Epithelial cell of esophagus (primary cell): Measurements from ENCODE around the gene ATP6V0D1.
"Not testable (repeated sequence)": the region's sequence is repeated elsewhere in the genome, so short reads cannot be mapped to it uniquely, and the experiment has no call there.

Experiments used
- DNase-seq: peaks from one replicate; pipeline ENCODE4 v3.0.0; 2010; ENCODE audit warnings: low read depth
- H3K4me3 ChIP-seq: 2 replicates; pipeline ENCODE4 v1.5.1; 2011; ENCODE audit warnings: mild to moderate bottlenecking, low read length, control low read depth
- TF ChIP-seq, protein P1 (sequence below): IDR thresholded peaks from 2 replicates; pipeline ENCODE4 v1.5.1; 2011; ENCODE audit warnings: low read depth, mild to moderate bottlenecking, low read length, control low read depth, inconsistent platforms; ENCODE audit not compliant: insufficient read depth; ENCODE audit errors: missing control alignments

Gene ATP6V0D1

GRCh38 chr16:67499106-67499505 lies 18.1 kb upstream of the ATP6V0D1 start:
- TF ChIP-seq, protein P1, sequence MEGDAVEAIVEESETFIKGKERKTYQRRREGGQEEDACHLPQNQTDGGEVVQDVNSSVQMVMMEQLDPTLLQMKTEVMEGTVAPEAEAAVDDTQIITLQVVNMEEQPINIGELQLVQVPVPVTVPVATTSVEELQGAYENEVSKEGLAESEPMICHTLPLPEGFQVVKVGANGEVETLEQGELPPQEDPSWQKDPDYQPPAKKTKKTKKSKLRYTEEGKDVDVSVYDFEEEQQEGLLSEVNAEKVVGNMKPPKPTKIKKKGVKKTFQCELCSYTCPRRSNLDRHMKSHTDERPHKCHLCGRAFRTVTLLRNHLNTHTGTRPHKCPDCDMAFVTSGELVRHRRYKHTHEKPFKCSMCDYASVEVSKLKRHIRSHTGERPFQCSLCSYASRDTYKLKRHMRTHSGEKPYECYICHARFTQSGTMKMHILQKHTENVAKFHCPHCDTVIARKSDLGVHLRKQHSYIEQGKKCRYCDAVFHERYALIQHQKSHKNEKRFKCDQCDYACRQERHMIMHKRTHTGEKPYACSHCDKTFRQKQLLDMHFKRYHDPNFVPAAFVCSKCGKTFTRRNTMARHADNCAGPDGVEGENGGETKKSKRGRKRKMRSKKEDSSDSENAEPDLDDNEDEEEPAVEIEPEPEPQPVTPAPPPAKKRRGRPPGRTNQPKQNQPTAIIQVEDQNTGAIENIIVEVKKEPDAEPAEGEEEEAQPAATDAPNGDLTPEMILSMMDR, result no peak
- no peak for DNase-seq
- no peak overlapping the region for H3K4me3 ChIP-seq

GRCh38 chr16:67490335-67491096 lies 9.6 kb upstream of the ATP6V0D1 start:
- TF ChIP-seq, protein P1, result no peak
- DNase-seq, result peak; percentile 66
- H3K4me3 ChIP-seq, result no peak overlapping the region

DNA sequence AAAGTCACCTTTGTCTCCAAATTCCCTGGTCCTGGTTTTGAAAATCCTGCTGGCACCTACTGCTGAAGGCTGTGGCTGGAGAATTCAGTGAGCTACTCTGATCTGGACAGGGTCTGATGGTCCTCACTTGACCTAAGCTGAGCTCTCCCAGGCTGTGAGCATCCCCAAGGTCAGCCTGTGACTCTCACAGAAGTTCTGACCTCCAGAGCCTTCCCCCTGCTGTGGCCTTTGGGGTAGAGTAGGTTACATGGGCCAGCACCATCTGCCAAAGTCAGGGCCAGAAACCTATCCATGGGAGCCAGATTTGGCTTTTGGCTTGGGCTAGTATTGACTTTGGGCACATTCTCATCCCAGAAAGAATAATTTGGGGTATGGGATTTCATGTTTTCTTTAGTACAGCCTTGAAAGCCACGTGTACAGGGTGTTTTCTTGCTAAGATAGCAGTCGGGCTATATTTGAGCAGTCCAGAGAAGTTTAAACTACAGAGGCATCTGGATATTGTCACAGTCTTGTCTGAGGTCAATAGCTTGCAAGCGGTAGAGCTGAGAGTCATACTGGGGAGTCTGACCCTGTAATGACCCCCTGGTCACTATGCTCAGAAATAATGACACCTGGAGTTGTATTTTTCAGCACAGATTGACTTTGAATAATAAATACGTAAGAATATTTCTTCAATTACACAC lies 8.6 kb upstream of the ATP6V0D1 start:
- no peak overlapping the region for H3K4me3 ChIP-seq
- DNase-seq, result no peak
- TF ChIP-seq, protein P1, result no peak

DNA sequence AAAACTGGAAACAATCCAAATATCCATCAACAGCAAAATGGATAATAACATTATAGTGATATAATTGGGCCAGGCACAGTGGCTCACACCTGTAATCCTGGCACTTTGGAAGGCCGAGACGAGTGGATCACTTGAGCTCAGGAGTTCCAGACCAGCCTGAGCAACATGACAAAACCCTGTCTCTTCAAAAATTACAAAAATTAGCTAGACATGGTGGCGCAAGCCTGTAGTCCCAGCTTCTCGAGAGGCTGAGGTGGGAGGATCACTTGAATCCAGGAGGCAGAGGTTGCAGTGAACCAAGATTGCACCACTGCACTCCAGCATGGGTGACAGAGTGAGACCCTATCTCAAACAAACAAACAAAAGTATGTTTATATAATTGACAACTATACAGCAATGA lies 6.6 kb upstream of the ATP6V0D1 start:
- DNase-seq, H3K4me3 ChIP-seq: not testable (repeated sequence)

DNA sequence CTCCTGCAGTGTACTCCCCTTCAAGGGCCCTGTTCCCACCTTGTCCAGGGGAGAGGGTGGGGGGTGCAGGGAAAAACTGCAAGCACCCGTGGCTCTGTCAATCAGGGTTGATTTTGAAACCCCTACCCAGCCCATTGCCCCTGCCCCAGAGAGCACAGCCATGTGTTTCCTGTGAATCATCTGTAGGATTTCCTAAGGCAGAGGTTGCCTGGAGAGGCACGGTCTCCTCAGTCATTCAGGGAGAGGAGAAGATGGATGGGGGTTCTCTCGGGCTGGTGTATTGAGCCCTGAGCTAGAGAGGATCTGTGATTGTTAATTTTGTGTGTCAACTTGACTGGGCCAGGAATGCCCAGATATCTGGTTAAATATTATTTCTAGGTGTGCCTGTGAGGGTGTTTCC lies 5.8 kb upstream of the ATP6V0D1 start:
- H3K4me3 ChIP-seq, result no peak overlapping the region
- TF ChIP-seq, protein P1, result no peak
- DNase-seq, result no peak

DNA sequence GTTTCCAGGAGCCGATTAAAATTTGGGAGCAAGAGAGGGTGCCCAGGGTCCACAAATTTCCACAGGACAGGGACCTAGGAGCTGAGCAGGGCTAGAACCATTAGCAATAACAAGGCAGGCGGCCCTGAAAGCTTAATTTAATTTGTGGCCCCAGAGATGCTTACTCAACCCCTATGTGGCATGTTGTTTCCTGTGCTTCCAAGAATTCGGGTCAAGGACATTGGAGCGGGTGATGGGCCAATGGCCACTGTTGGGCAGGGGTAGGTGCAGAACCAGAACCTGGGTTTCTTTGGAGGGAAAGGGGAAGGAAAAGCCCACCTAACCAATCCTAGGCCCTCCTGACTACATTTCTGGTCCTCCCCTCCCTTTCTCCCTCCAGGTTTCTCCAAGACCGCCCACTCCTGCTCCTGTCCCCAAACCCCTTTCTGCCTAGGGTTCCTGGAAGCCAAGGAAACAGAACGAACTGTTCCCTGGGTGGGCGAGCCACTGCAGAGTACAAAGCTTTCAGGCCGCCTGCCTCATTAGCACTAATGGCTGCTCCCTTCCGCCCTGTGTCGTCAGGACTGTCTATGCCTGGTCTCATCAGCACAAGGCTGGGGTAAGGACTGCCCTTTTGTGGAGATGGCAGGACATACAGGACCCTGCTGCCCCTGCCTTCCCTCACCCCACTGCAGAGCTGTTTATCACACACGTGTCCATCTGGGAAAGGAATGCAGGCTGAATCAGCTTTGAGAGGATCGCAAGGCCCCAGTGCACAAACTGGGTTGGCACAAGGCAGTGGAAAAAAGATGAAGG lies 3.0 kb upstream of the ATP6V0D1 start:
- TF ChIP-seq, protein P1, result no peak
- no peak for DNase-seq
- H3K4me3 ChIP-seq, result no peak overlapping the region

GRCh38 chr16:67483150-67483549 lies 2.2 kb upstream of the ATP6V0D1 start, which contains the start of gene AGRP:
AGRP (minus strand) TSS chr16:67483547; CDS start chr16:67483398, 149 bp downstream.
- no peak for DNase-seq
- no peak within 1 kb of the TSS for H3K4me3 ChIP-seq
- TF ChIP-seq, protein P1, result no peak
